Spinal cord (tissue), 10 donors: ENCODE data around the gene EPB41L4B. TPM values are rescaled to one million over a fixed set of nuclear protein-coding genes. Genes with fewer than 3 reads are reported as not detected.
A peak's percentile ranks its signal among the peaks of the same experiment; 100 is the strongest.
"Not testable (repeated sequence)": the region's sequence is repeated elsewhere in the genome, so short reads cannot be mapped to it uniquely, and the experiment has no call there.

Experiments
- DNase-seq, 6 donors: peaks; one replicate each; pipeline versions ENCODE4 v3.0.0 to v3.0.0-alpha.2; 2013 to 2015; ENCODE audit warnings: low spot score in 6 of 6, low read depth in 4 of 6
- H3K27ac ChIP-seq: one replicate; pipeline ENCODE4 v1.5.1; 2013; ENCODE audit warnings: low read depth, low read length, control low read depth
- H3K27me3 ChIP-seq: one replicate; pipeline ENCODE4 v1.6.1; 2013; ENCODE audit warnings: low read length; ENCODE audit not compliant: control insufficient read depth, insufficient read depth
- H3K36me3 ChIP-seq: one replicate; pipeline ENCODE4 v1.6.1; 2013; ENCODE audit warnings: low read length; ENCODE audit not compliant: control insufficient read depth, insufficient read depth
- H3K4me1 ChIP-seq: one replicate; pipeline ENCODE4 v1.6.1; 2013; ENCODE audit warnings: low read length; ENCODE audit not compliant: control insufficient read depth, insufficient read depth
- H3K4me3 ChIP-seq: one replicate; pipeline ENCODE4 v1.5.1; 2013; ENCODE audit warnings: low read depth, low read length, control low read depth
- H3K9me3 ChIP-seq: one replicate; pipeline ENCODE4 v1.6.1; 2013; ENCODE audit warnings: low read length; ENCODE audit not compliant: control insufficient read depth, insufficient read depth
- WGBS: methylation state at CpG from one replicate; pipeline ENCODE4 v1.1.5; 2013; ENCODE audit warnings: missing lambda C conversion rate; ENCODE audit not compliant: insufficient coverage; 5-methylcytosine and 5-hydroxymethylcytosine counted together
- long read RNA-seq, 4 donors: transcript quantifications; one replicate each; lab custom pipeline, GENCODE V29; 2026
- polyA plus RNA-seq, 2 donors: library from polyadenylated mRNA; unstranded; fragments of 120-200 nt; gene quantifications; one replicate each; pipeline ENCODE4 v1.2.1, GENCODE V29; 2013; ENCODE audit not compliant: insufficient read length in 2 of 2
- total RNA-seq, 2 donors: library from RNA; depleted of rRNA in 1 of 2; stranded (reverse); fragments of 120-200 nt in 1 of 2; fragments of >200 nt in 1 of 2; gene quantifications; one replicate each; pipeline versions ENCODE4 v1.2.3 to v1.2.4, GENCODE V29; 2013 to 2014
- donor health status: healthy.

Gene EPB41L4B
- total RNA-seq (10 to 100 TPM; 12.2 to 21.8 TPM), polyA plus RNA-seq (10 to 100 TPM; 39.3 to 42.8 TPM)
- long read RNA-seq, donor 1, full-length matches to known transcripts = 1 of 6 reads
- long read RNA-seq, donor 1, partial matches to known transcripts = 5 of 6 reads
- long read RNA-seq, donor 1, other reads (novel, unspliced or antisense) = 0 of 6 reads
- long read RNA-seq, donor 2 = 0 reads
- long read RNA-seq, donor 3 = 0 reads
- long read RNA-seq, donor 4, full-length matches to known transcripts = 1 of 1 reads
- long read RNA-seq, donor 4, partial matches to known transcripts = 0 of 1 reads
- long read RNA-seq, donor 4, other reads (novel, unspliced or antisense) = 0 of 1 reads

GRCh38 chr9:109320742-109321448, at the start of gene EPB41L4B:
TSS of gene EPB41L4B (minus strand) at chr9:109321059. CDS start at chr9:109320446, 613 bp downstream.
- Histone ChIP-seq H3K4me1 (peaks cover 42% of the 10 kb centered on the region), H3K27me3 (peaks cover 5% of the 10 kb centered on the region), H3K36me3 (no peaks in the 10 kb centered on the region), H3K9me3 (no peaks in the 10 kb centered on the region), H3K27ac (peak within 1 kb of the TSS; percentile 63), H3K4me3 (peak within 1 kb of the TSS; percentile 72)
- DNase-seq = peak in 5 of 6 donors; percentile 68 to 95 (median 76)
- WGBS = under 1% methylated on average over 71 of the region's 72 CpGs

GRCh38 chr9:109369285-109369684, 48.4 kb upstream of the EPB41L4B start:
- Histone ChIP-seq H3K9me3 (peaks cover 1% of the 10 kb centered on the region), H3K27me3 (no peaks in the 10 kb centered on the region), H3K36me3 (no peaks in the 10 kb centered on the region), H3K4me1 (no peaks in the 10 kb centered on the region), H3K4me3 (no peak overlapping the region), H3K27ac (no peak overlapping the region)
- no peak for DNase-seq
- WGBS = 79% methylated on average over 2 of the region's 2 CpGs

GRCh38 chr9:109360771-109361170, 39.9 kb upstream of the EPB41L4B start:
- no peak overlapping the region for H3K27ac ChIP-seq
- no peak for DNase-seq
- H3K27me3 ChIP-seq = no peaks in the 10 kb centered on the region
- no peaks in the 10 kb centered on the region for H3K36me3 ChIP-seq
- no CpG with 5 or more reads among the region's 5 CpGs for WGBS
- no peaks in the 10 kb centered on the region for H3K4me1 ChIP-seq
- no peak overlapping the region for H3K4me3 ChIP-seq
- no peaks in the 10 kb centered on the region for H3K9me3 ChIP-seq

GRCh38 chr9:109358968-109359603, 38.2 kb upstream of the EPB41L4B start:
- not testable (repeated sequence) for H3K36me3 ChIP-seq, DNase-seq, H3K27me3 ChIP-seq, H3K9me3 ChIP-seq, H3K4me3 ChIP-seq, H3K27ac ChIP-seq, H3K4me1 ChIP-seq
- WGBS = no CpG with 5 or more reads among the region's 8 CpGs

- DNase-seq = no peak
- Histone ChIP-seq H3K27ac (no peak overlapping the region), H3K4me3 (no peak overlapping the region), H3K27me3 (no peaks in the 10 kb centered on the region), H3K4me1 (no peaks in the 10 kb centered on the region), H3K9me3 (no peaks in the 10 kb centered on the region), H3K36me3 (no peaks in the 10 kb centered on the region)
- 72% methylated on average over 19 of the region's 21 CpGs for WGBS
These were observed 34.9 kb upstream of the EPB41L4B start for GRCh38 chr9:109355564-109356297.

GRCh38 chr9:109354190-109354589, 33.3 kb upstream of the EPB41L4B start:
- 83% methylated on average over 2 of the region's 2 CpGs for WGBS
- no peaks in the 10 kb centered on the region for H3K27me3 ChIP-seq

GRCh38 chr9:109351032-109351431, 30.2 kb upstream of the EPB41L4B start:
- no peaks in the 10 kb centered on the region for H3K36me3 ChIP-seq
- H3K4me1 ChIP-seq = peaks cover 3% of the 10 kb centered on the region
- 92% methylated on average over 4 of the region's 5 CpGs for WGBS
- H3K27me3 ChIP-seq = no peaks in the 10 kb centered on the region
- no peak overlapping the region for H3K4me3 ChIP-seq
- H3K27ac ChIP-seq = no peak overlapping the region
- no peak for DNase-seq
- H3K9me3 ChIP-seq = no peaks in the 10 kb centered on the region

More at GRCh38 chr9:109354190-109354589, 33.3 kb upstream of the EPB41L4B start:
- DNase-seq = no peak
- Histone ChIP-seq H3K9me3 (no peaks in the 10 kb centered on the region), H3K27ac (no peak overlapping the region), H3K36me3 (no peaks in the 10 kb centered on the region), H3K4me3 (no peak overlapping the region), H3K4me1 (no peaks in the 10 kb centered on the region)

- Histone ChIP-seq H3K27ac (peak overlapping the region; percentile 58), H3K27me3 (no peaks in the 10 kb centered on the region)
- DNase-seq = peak in 5 of 6 donors; percentile 33 to 85 (median 58)
These were observed 28.6 kb upstream of the EPB41L4B start for GRCh38 chr9:109349421-109349846.

GRCh38 chr9:109346904-109347303, 26.0 kb upstream of the EPB41L4B start:
- WGBS = 88% methylated on average over 3 of the region's 3 CpGs
- no peak overlapping the region for H3K27ac ChIP-seq
- H3K4me3 ChIP-seq = no peak overlapping the region
- no peak for DNase-seq
- no peaks in the 10 kb centered on the region for H3K36me3 ChIP-seq
- H3K4me1 ChIP-seq = peaks cover 8% of the 10 kb centered on the region
- H3K9me3 ChIP-seq = no peaks in the 10 kb centered on the region
- H3K27me3 ChIP-seq = no peaks in the 10 kb centered on the region

More at GRCh38 chr9:109349421-109349846, 28.6 kb upstream of the EPB41L4B start:
- Histone ChIP-seq H3K36me3 (no peaks in the 10 kb centered on the region), H3K4me1 (peaks cover 8% of the 10 kb centered on the region), H3K4me3 (no peak overlapping the region), H3K9me3 (no peaks in the 10 kb centered on the region)
